GM12878 (cell line): Measurements from ENCODE around the gene ESR2. TPM values are rescaled to one million over a fixed set of nuclear protein-coding genes. Genes with fewer than 3 reads are reported as not detected.

Experiments
- ATAC-seq: fragments of 200-7000 bp; cut with Tn5 transposase; 3 replicates; pipeline ENCODE4 v1.9.1; 2020; ENCODE audit warnings: mild to moderate bottlenecking, moderate library complexity
- BruUV-seq: library from RNA; stranded (reverse); fragments of 400-500 nt; replicated peaks from 2 replicates; lab custom pipeline; 2021; lab: Mats Ljungman, UMichigan
- CTCF ChIA-PET: fragments of 300-600 bp; sonication (Branson Sonifier 250); formaldehyde crosslinking; extraction: SDS; loops from one replicate; lab custom pipeline; 2021; ENCODE audit warnings: inconsistent platforms; lab: Yijun Ruan, JAX
- POLR2A ChIA-PET: fragments of 350-600 bp; formaldehyde crosslinking; extraction: SDS; loops from one replicate; lab custom pipeline; 2021; ENCODE audit warnings: inconsistent platforms; lab: Charles Lee
- RAD21 ChIA-PET: fragments of 300-600 bp; sonication (Branson Sonifier 250); formaldehyde crosslinking; loops from one replicate; lab custom pipeline; 2023; ENCODE audit warnings: antibody characterized with exemption; ENCODE audit not compliant: unreplicated experiment; lab: Charles Lee
- SMC1A ChIA-PET: fragments of 300-600 bp; sonication (Branson Sonifier 250); formaldehyde crosslinking; loops from one replicate; lab custom pipeline; 2023; ENCODE audit not compliant: unreplicated experiment, uncharacterized antibody; lab: Charles Lee
- DNase-seq: peaks from one replicate; pipeline ENCODE4 v3.0.0-alpha.2; 2011; ENCODE audit warnings: low read depth, low spot score
- FAIRE-seq: peaks from 3 replicates; lab custom pipeline; 2011; peaks lifted over from hg19 to GRCh38; lab: Jason Lieb, UNC
- H2AFZ ChIP-seq: 2 replicates; pipeline ENCODE4 v1.6.0; 2011; ENCODE audit warnings: low read depth, low read length, control low read depth; ENCODE audit not compliant: control insufficient read depth
- H3K27ac ChIP-seq: 2 replicates; pipeline ENCODE4 v1.5.1; 2011; ENCODE audit warnings: control low read depth; ENCODE audit not compliant: control insufficient read depth, insufficient read depth
- H3K27me3 ChIP-seq, 2 experiments: replicated peaks in 1 of 2; 2 replicates each; pipeline versions ENCODE4 v1.6.0 to v1.6.1; 2011; ENCODE audit warnings: low read length in 1 of 2; ENCODE audit not compliant: control insufficient read depth in 2 of 2, insufficient read depth in 2 of 2
- H3K36me3 ChIP-seq, 2 experiments: 2 replicates each; pipeline ENCODE4 v1.5.1; 2011; ENCODE audit warnings: low read length in 1 of 2; ENCODE audit not compliant: control insufficient read depth in 2 of 2, insufficient read depth in 2 of 2
- H3K4me1 ChIP-seq: 2 replicates; pipeline ENCODE4 v1.6.1; 2011; ENCODE audit warnings: mild to moderate bottlenecking, low read length, moderate library complexity, mixed read lengths; ENCODE audit not compliant: control insufficient read depth, insufficient read depth
- H3K4me2 ChIP-seq: 2 replicates; pipeline ENCODE4 v1.6.0; 2011; ENCODE audit warnings: control low read depth; ENCODE audit not compliant: control insufficient read depth, insufficient read depth
- H3K4me3 ChIP-seq: fragments of 200-600 bp; sonication (generic); 2 replicates; pipeline ENCODE4 v1.5.1; 2016
- H3K79me2 ChIP-seq: 2 replicates; pipeline ENCODE4 v1.6.0; 2011; ENCODE audit warnings: low read length; ENCODE audit not compliant: control insufficient read depth, insufficient read depth
- H3K9ac ChIP-seq: 2 replicates; pipeline ENCODE4 v1.8.0; 2011; ENCODE audit warnings: low read length, control low read depth, mixed read lengths; ENCODE audit not compliant: control insufficient read depth, insufficient read depth
- H3K9me3 ChIP-seq: replicated peaks from 3 replicates; pipeline ENCODE4 v1.5.1; 2011; ENCODE audit warnings: mild to moderate bottlenecking, low read length; ENCODE audit not compliant: control insufficient read depth, insufficient read depth
- H4K20me1 ChIP-seq: 2 replicates; pipeline ENCODE4 v1.6.0; 2011; ENCODE audit not compliant: control insufficient read depth, insufficient read depth
- BACH1 ChIP-seq: fragments of 450-650 bp; IDR thresholded peaks from 2 replicates; pipeline ENCODE4 v1.6.1; 2017; ENCODE audit warnings: mild to moderate bottlenecking, borderline replicate concordance
- CEBPB ChIP-seq, 2 experiments: fragments of 150-350 bp in 1 of 2; IDR thresholded peaks; 2 replicates each; pipeline ENCODE4 v1.6.1; 2012 to 2014; ENCODE audit warnings: low read depth in 2 of 2, low read length in 2 of 2, borderline replicate concordance in 1 of 2, inconsistent platforms in 1 of 2
- CUX1 ChIP-seq: IDR thresholded peaks from 2 replicates; pipeline ENCODE4 v1.6.1; 2012; ENCODE audit warnings: improper control_type of control experiment, low read depth, low read length; ENCODE audit not compliant: insufficient replicate concordance
- DPF2 ChIP-seq: fragments of 450-650 bp; IDR thresholded peaks from 2 replicates; pipeline ENCODE4 v1.6.1; 2017; ENCODE audit warnings: mild to moderate bottlenecking
- IRF4 ChIP-seq: IDR thresholded peaks from 2 replicates; pipeline ENCODE4 v1.6.1; 2011; ENCODE audit warnings: low read depth, low read length
- JUND ChIP-seq: IDR thresholded peaks from 2 replicates; pipeline ENCODE4 v1.6.1; 2012; ENCODE audit warnings: low read depth, mild to moderate bottlenecking, low read length, improper control_type of control experiment, moderate library complexity
- MXI1 ChIP-seq: fragments of 150-350 bp; IDR thresholded peaks from 2 replicates; pipeline ENCODE4 v1.6.1; 2011; ENCODE audit warnings: low read depth, mild to moderate bottlenecking, inconsistent platforms, low read length, improper control_type of control experiment
- NRF1 ChIP-seq: conservative IDR thresholded peaks from 2 replicates; pipeline ENCODE4 v1.6.1; 2011; ENCODE audit warnings: mild to moderate bottlenecking, low read depth, low read length, improper control_type of control experiment
- POLR2AphosphoS2 ChIP-seq: IDR thresholded peaks from 2 replicates; pipeline ENCODE4 v1.6.1; 2011; ENCODE audit warnings: low read depth, mild to moderate bottlenecking, low read length, improper control_type of control experiment, moderate library complexity
- POU2F2 ChIP-seq: IDR thresholded peaks from 3 replicates; pipeline ENCODE4 v1.6.1; 2011; ENCODE audit warnings: low read depth, mild to moderate bottlenecking, low read length, borderline replicate concordance
- SREBF1 ChIP-seq: IDR thresholded peaks from 2 replicates; pipeline ENCODE4 v1.6.1; 2012; ENCODE audit warnings: mild to moderate bottlenecking, low read length
- WRNIP1 ChIP-seq: IDR thresholded peaks from 2 replicates; pipeline ENCODE4 v1.6.1; 2011; ENCODE audit warnings: low read depth, low read length, improper control_type of control experiment, borderline replicate concordance
- ZNF384 ChIP-seq: IDR thresholded peaks from 2 replicates; pipeline ENCODE4 v1.6.1; 2012; ENCODE audit warnings: low read depth, mild to moderate bottlenecking, low read length, improper control_type of control experiment, borderline replicate concordance
- ZNF687 ChIP-seq: fragments of 450-650 bp; IDR thresholded peaks from 2 replicates; pipeline ENCODE4 v1.6.1; 2017; ENCODE audit warnings: mild to moderate bottlenecking, moderate library complexity
- ZZZ3 ChIP-seq: IDR thresholded peaks from 2 replicates; pipeline ENCODE4 v1.6.1; 2011; ENCODE audit warnings: low read depth; ENCODE audit not compliant: control insufficient read depth, insufficient read length
- WGBS: methylation state at CpG from one replicate; pipeline ENCODE4 v1.1.6; 2016; ENCODE audit warnings: low lambda C conversion rate; ENCODE audit not compliant: insufficient replicate concordance, insufficient coverage; ENCODE audit errors: missing lambda C conversion rate; 5-methylcytosine and 5-hydroxymethylcytosine counted together
- in situ Hi-C: fragments of 300-500 bp; cut with MboI; formaldehyde crosslinking; loops from 9 replicates; pipeline ENCODE4 v1.14.3; 2018; ENCODE audit warnings: mixed read lengths
- intact Hi-C: fragments of 100-400 bp; cut with micrococcal nuclease; formaldehyde crosslinking; loops from one replicate; pipeline ENCODE4 v1.14.2; 2022; ENCODE audit not compliant: unreplicated experiment
- polyA plus RNA-seq, 11 experiments: library from polyadenylated mRNA; depleted of rRNA in 4 of 11; unstranded in 6 of 11; stranded (reverse) in 5 of 11; fragments of >200 nt; fragmentation: Nextera tagmentation in 4 of 11; fragmentation: Illumina TruSeq in 1 of 11; extraction: Ambion mirVana in 4 of 11; extraction: Trizol in 1 of 11; gene quantifications; 1 replicate in 1 of 11; 2 replicates in 10 of 11; pipeline versions ENCODE4 v1.2.1 to v1.2.3, GENCODE V29; 2011 to 2016; ENCODE audit warnings: inconsistent platforms in 2 of 11, missing spikeins in 2 of 11, low read depth in 1 of 11
- total RNA-seq, 4 experiments: library from RNA; depleted of rRNA in 3 of 4; stranded (reverse); fragments of >200 nt in 3 of 4; fragmentation: Illumina TruSeq in 1 of 4; extraction: Trizol in 1 of 4; gene quantifications; 2 replicates each; pipeline versions ENCODE4 v1.2.1 to v1.2.3, GENCODE V29; 2013 to 2021

Gene ESR2
- total and polyA plus RNA-seq, 10 of the 15 experiments (the other 5 are each of a cell fraction or from before 2014, with no cell fraction given): 0.29 to 2.6 (median 0.81) TPM

- no peak overlapping the region for H3K4me2 ChIP-seq
- RAD21 ChIA-PET: no interaction called here
- H3K9ac ChIP-seq: no peak overlapping the region
- peaks cover 8 to 38% of the 10 kb centered on the region in 2 experiments for H3K36me3 ChIP-seq
- no peaks in the 10 kb centered on the region for H3K27me3 ChIP-seq
- no peak overlapping the region for H2AFZ ChIP-seq
- CTCF ChIA-PET: interaction anchor here (0.7 kb wide), 1 partner anchor 80 kb away, joined by 3 read pairs; no protein-coding TSS in a partner anchor
- H3K9me3 ChIP-seq: no peaks in the 10 kb centered on the region
- no TSS peak for BruUV-seq
- intact Hi-C loops: no loop called here
- DNase-seq (no peak), ATAC-seq (no peak), FAIRE-seq (no peak)
- TF ChIP-seq IRF4 (no peak), MXI1 (no peak), CEBPB (IDR thresholded peaks at IDR 0.05; ENCODE audit: borderline replicate concordance in 1 of 2, low read depth in 2 of 2, low read length in 2 of 2) (no peak), POU2F2 (no peak), ZNF384 (no peak), CUX1 (no peak), NRF1 (no peak), JUND (no peak), BACH1 (no peak), ZZZ3 (no peak), DPF2 (no peak), WRNIP1 (no peak), SREBF1 (no peak), POLR2AphosphoS2 (no peak), ZNF687 (no peak)
- H3K27ac ChIP-seq: no peak overlapping the region
- H3K4me1 ChIP-seq: peaks cover 30% of the 10 kb centered on the region
- H3K4me3 ChIP-seq: no peak overlapping the region
- 80% methylated on average over 4 of the region's 4 CpGs for whole genome bisulfite sequencing
- in situ Hi-C loops: no loop called here
- SMC1A ChIA-PET: interaction anchor here (1.1 to 3.6 kb wide), 3 partner anchors 12 to 76 kb away, joined by 3 to 19 read pairs (median 3); no protein-coding TSS in a partner anchor
- no peaks in the 10 kb centered on the region for H3K79me2 ChIP-seq
- H4K20me1 ChIP-seq: no peaks in the 10 kb centered on the region
- POLR2A ChIA-PET: no interaction called here
Measured at GRCh38 chr14:64220056-64220455, 74.1 kb downstream of the ESR2 start.
